Vagina (tissue), 2 donors: ENCODE data around the gene PTPN2. TPM values are rescaled to one million over a fixed set of nuclear protein-coding genes. Genes with fewer than 3 reads are reported as not detected.

Experiments used
- DNase-seq, 2 donors: peaks; one replicate each; pipeline ENCODE4 v3.0.0-alpha.2; 2017; ENCODE audit errors: extremely low spot score in 2 of 2
- H3K27ac ChIP-seq: fragments of 200-600 bp; sonication (generic); one replicate; pipeline ENCODE4 v1.5.1; 2019
- H3K27me3 ChIP-seq: fragments of 200-600 bp; sonication (generic); one replicate; pipeline ENCODE4 v1.5.1; 2019
- H3K36me3 ChIP-seq, 2 donors: fragments of 200-600 bp; sonication (generic); one replicate each; pipeline ENCODE4 v1.5.1; 2017 to 2019
- H3K4me1 ChIP-seq: fragments of 200-600 bp; sonication (generic); one replicate; pipeline ENCODE4 v1.5.1; 2019
- H3K4me3 ChIP-seq, 2 donors: fragments of 200-600 bp; sonication (generic); 1 replicate in 1 of 2; 2 replicates in 1 of 2; pipeline ENCODE4 v1.5.1; 2016 to 2019
- H3K9me3 ChIP-seq: fragments of 200-600 bp; sonication (generic); one replicate; pipeline ENCODE4 v1.5.1; 2019
- CTCF ChIP-seq, 3 experiments: fragments of 450-650 bp in 2 of 3; fragments of 200-600 bp in 1 of 3; sonication (generic) in 1 of 3; IDR thresholded peaks; one replicate each; pipeline ENCODE4 v1.5.1; 2017 to 2019; ENCODE audit warnings: antibody characterized with exemption in 3 of 3, mild to moderate bottlenecking in 2 of 3, moderate library complexity in 2 of 3
- POLR2A ChIP-seq, 2 donors: fragments of 450-650 bp; IDR thresholded peaks; one replicate each; pipeline ENCODE4 v1.6.1; 2017; ENCODE audit warnings: antibody characterized with exemption in 2 of 2, mild to moderate bottlenecking in 2 of 2, moderate library complexity in 2 of 2
- POLR2AphosphoS5 ChIP-seq, 2 donors: sonication (generic); formaldehyde crosslinking; IDR thresholded peaks; one replicate each; pipeline ENCODE4 v1.9.0; 2017; ENCODE audit warnings: antibody characterized with exemption in 2 of 2, mild to moderate bottlenecking in 2 of 2, low read depth in 1 of 2; ENCODE audit not compliant: insufficient read depth in 1 of 2
- intact Hi-C: fragments of 100-400 bp; cut with DNase I; formaldehyde crosslinking; loops from one replicate; pipeline ENCODE4 v1.15.1; 2023
- total RNA-seq: library from RNA; depleted of rRNA; stranded (reverse); fragments of >200 nt; gene quantifications from one replicate; pipeline ENCODE4 v1.2.3, GENCODE V29; 2016

Gene PTPN2
- total RNA-seq, 1 donor from 2014 or later, result 32.9 TPM

- Histone ChIP-seq H3K36me3 (no peaks in the 10 kb centered on the region), H3K4me3 (no peak overlapping the region), H3K4me1 (peaks cover 16% of the 10 kb centered on the region), H3K27me3 (no peaks in the 10 kb centered on the region), H3K27ac (peak overlapping the region; percentile 55), H3K9me3 (no peaks in the 10 kb centered on the region)
- intact Hi-C loops, result no loop called here
- TF ChIP-seq POLR2A (IDR thresholded peaks at IDR 0.05) (no peak), POLR2AphosphoS5 (IDR thresholded peaks at IDR 0.05; ENCODE audit: insufficient read depth in 1 of 2, low read depth in 1 of 2) (peak in 1 of 2 donors; percentile 59)
- no peak for DNase-seq
Measured at GRCh38 chr18:12838178-12838634, 45.8 kb downstream of the PTPN2 start.

- DNase-seq, result no peak
- intact Hi-C loops, result no loop called here
- H3K27ac ChIP-seq, result no peak overlapping the region
- H3K4me3 ChIP-seq, result no peak overlapping the region
- no peaks in the 10 kb centered on the region for H3K27me3 ChIP-seq
- H3K36me3 ChIP-seq, result no peaks in the 10 kb centered on the region
- H3K4me1 ChIP-seq, result peaks cover 16% of the 10 kb centered on the region
- H3K9me3 ChIP-seq, result no peaks in the 10 kb centered on the region
- TF ChIP-seq POLR2AphosphoS5 (IDR thresholded peaks at IDR 0.05; ENCODE audit: insufficient read depth in 1 of 2, low read depth in 1 of 2), result no peak
- no peak for TF ChIP-seq POLR2A (IDR thresholded peaks at IDR 0.05)
- no peak for TF ChIP-seq CTCF (IDR thresholded peaks at IDR 0.05)
Measured at GRCh38 chr18:12837747-12838146, 46.3 kb downstream of the PTPN2 start.

DNA sequence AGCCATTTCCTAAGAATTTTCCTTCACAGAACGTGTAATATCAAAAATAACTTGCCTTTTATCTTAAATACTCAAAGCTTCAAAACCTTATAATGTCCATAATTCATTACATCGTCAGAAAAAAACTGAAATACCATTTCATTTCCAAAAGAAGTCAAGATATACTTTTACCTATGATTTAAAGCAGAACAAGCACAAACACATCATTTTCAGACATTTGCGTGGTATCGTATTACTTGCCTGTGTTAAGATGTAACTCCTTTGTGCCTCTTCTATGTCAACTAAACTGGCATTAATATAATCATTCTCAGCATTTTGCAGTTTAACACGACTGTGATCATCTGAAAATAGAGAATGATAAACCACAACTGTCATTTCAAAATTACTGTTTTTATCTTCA lies 47.5 kb downstream of the PTPN2 start:
- TF ChIP-seq POLR2A (IDR thresholded peaks at IDR 0.05) (no peak), CTCF (IDR thresholded peaks at IDR 0.05) (no peak), POLR2AphosphoS5 (IDR thresholded peaks at IDR 0.05; ENCODE audit: insufficient read depth in 1 of 2, low read depth in 1 of 2) (no peak)
- H3K27me3 ChIP-seq, result no peaks in the 10 kb centered on the region
- intact Hi-C loops, result no loop called here
- no peak overlapping the region for H3K27ac ChIP-seq
- no peak for DNase-seq
- no peak overlapping the region for H3K4me3 ChIP-seq
- H3K4me1 ChIP-seq, result peaks cover 16% of the 10 kb centered on the region
- H3K36me3 ChIP-seq, result no peaks in the 10 kb centered on the region
- no peaks in the 10 kb centered on the region for H3K9me3 ChIP-seq

DNA sequence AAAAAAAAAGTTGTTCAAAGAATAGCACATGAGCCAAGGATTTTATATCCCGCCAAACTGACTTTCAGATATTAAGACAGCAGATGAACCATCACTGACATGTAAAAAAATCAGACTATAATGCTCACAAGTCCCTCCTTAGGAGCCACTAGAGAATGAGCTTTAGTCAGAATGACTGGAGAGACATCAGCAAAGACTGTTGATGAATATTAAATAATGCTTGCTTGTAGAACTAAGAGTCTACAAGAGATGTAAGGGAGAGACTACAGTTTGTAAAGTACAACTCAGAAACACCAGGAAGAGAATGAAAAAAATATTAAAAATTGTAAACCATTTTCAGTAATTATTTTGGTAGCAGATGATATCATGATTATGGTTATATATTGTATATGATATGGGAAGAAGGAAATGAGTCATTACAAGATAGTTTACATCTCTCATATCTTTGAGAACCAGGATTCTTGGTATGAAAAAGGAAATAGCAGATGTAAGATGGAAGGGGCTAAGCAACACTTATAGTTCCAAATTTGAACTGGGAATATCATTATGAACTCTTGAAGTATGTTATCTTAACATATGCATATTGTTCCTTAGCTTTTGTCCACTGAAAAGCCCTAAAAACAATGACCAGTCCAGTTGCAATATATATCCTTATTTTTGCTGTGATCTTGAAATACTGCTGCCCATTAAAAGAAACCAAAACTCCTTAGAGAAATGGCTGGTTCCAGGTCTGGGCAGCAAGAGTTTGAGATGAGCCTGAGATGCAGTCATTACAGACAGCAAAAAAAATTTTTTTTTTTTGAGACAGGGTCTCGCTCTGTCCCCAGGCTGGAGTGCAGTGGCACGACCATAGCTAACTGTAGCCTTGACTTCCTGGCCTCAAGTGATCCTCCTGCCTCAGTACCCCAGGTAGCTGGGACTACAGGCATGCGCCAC lies 55.7 kb downstream of the PTPN2 start:
- Histone ChIP-seq H3K9me3 (no peaks in the 10 kb centered on the region), H3K4me3 (no peak overlapping the region), H3K4me1 (no peaks in the 10 kb centered on the region), H3K36me3 (peaks cover 0 to 43% of the 10 kb centered on the region in 2 donors), H3K27me3 (no peaks in the 10 kb centered on the region), H3K27ac (no peak overlapping the region)
- TF ChIP-seq POLR2A (IDR thresholded peaks at IDR 0.05) (no peak), CTCF (IDR thresholded peaks at IDR 0.05) (no peak), POLR2AphosphoS5 (IDR thresholded peaks at IDR 0.05; ENCODE audit: insufficient read depth in 1 of 2, low read depth in 1 of 2) (no peak)
- intact Hi-C loops, result no loop called here
- DNase-seq, result no peak

- Histone ChIP-seq H3K9me3 (no peaks in the 10 kb centered on the region), H3K27me3 (no peaks in the 10 kb centered on the region), H3K27ac (no peak overlapping the region), H3K36me3 (peaks cover 0 to 43% of the 10 kb centered on the region in 2 donors), H3K4me1 (no peaks in the 10 kb centered on the region), H3K4me3 (no peak overlapping the region)
- intact Hi-C loops, result no loop called here
- no peak for TF ChIP-seq CTCF (IDR thresholded peaks at IDR 0.05)
- TF ChIP-seq POLR2AphosphoS5 (IDR thresholded peaks at IDR 0.05; ENCODE audit: insufficient read depth in 1 of 2, low read depth in 1 of 2), result no peak
- TF ChIP-seq POLR2A (IDR thresholded peaks at IDR 0.05), result no peak
- DNase-seq, result no peak
Measured at GRCh38 chr18:12827588-12827987, 56.4 kb downstream of the PTPN2 start.
